Stomach (tissue), 4 donors: ENCODE results near the gene SAPCD2.

Source experiments
- EP300 ChIP-seq: sonication (generic); formaldehyde crosslinking; IDR thresholded peaks from one replicate; pipeline ENCODE4 v1.6.1; 2017; ENCODE audit warnings: antibody characterized with exemption
- POLR2A ChIP-seq, 4 donors: fragments of 450-650 bp; IDR thresholded peaks; one replicate each; pipeline ENCODE4 v1.6.1; 2016; ENCODE audit warnings: antibody characterized with exemption in 4 of 4, control low read depth in 2 of 4, mild to moderate bottlenecking in 1 of 4, moderate library complexity in 1 of 4
- TF ChIP-seq, protein P1 (sequence below), 7 experiments: fragments of 450-650 bp in 4 of 7; fragments of 200-600 bp in 3 of 7; sonication (generic) in 3 of 7; IDR thresholded peaks; one replicate each; pipeline ENCODE4 v1.5.1; 2016 to 2019; ENCODE audit warnings: antibody characterized with exemption in 7 of 7, control low read depth in 2 of 7, mild to moderate bottlenecking in 1 of 7

DNA sequence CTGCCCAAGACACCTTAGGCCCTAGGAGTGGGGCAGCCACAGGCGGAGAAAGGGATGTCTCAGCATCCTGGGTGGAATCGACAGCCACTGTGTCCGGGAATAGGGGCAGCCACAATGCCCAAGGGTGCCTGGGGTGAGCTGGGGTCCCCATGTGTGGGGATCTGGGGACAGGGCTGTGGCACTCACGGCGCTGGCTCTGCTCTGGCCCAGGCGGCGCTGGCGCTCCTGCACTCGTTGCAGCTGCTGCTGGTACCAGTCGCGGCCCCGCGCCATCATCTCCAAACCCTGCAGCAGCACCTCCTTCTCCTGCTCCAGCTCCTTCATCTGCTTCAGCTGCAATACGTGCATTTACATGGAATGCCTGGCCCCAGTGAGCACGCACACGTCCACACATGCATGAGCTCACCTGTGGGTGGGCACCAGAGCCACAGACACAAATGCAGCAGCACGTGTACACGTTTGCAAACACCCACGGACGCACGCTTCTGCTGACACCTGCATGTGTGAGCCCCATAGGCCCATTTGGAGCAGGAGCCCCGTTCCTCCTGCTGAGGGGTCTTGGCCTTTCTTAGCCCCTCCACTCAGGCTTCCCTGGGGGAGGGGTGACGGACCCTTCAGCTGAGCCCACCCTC, 4.9 kb downstream of the SAPCD2 start:
- TF ChIP-seq, protein P1, sequence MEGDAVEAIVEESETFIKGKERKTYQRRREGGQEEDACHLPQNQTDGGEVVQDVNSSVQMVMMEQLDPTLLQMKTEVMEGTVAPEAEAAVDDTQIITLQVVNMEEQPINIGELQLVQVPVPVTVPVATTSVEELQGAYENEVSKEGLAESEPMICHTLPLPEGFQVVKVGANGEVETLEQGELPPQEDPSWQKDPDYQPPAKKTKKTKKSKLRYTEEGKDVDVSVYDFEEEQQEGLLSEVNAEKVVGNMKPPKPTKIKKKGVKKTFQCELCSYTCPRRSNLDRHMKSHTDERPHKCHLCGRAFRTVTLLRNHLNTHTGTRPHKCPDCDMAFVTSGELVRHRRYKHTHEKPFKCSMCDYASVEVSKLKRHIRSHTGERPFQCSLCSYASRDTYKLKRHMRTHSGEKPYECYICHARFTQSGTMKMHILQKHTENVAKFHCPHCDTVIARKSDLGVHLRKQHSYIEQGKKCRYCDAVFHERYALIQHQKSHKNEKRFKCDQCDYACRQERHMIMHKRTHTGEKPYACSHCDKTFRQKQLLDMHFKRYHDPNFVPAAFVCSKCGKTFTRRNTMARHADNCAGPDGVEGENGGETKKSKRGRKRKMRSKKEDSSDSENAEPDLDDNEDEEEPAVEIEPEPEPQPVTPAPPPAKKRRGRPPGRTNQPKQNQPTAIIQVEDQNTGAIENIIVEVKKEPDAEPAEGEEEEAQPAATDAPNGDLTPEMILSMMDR (IDR thresholded peaks at IDR 0.05) = no peak
- no peak for TF ChIP-seq POLR2A (IDR thresholded peaks at IDR 0.05)
- TF ChIP-seq EP300 = no peak
